Karpas-422 (cell line): ENCODE measurements around the gene PLAA. TPM values are rescaled to one million over a fixed set of nuclear protein-coding genes. Genes with fewer than 3 reads are reported as not detected.

ENCODE experiments used
- DNase-seq: peaks from one replicate; pipeline ENCODE4 v3.0.0-alpha.2; 2015
- H2AFZ ChIP-seq: fragments of 200-600 bp; sonication (generic); 2 replicates; pipeline ENCODE4 v1.6.1; 2014; ENCODE audit warnings: antibody characterized with exemption, low read length, mixed read lengths
- H3K27ac ChIP-seq: fragments of 200-600 bp; sonication (generic); 2 replicates; pipeline ENCODE4 v1.5.1; 2014; ENCODE audit warnings: mild to moderate bottlenecking, low read length, moderate library complexity
- H3K27me3 ChIP-seq: fragments of 200-600 bp; sonication (generic); 2 replicates; pipeline ENCODE4 v1.6.1; 2014; ENCODE audit warnings: low read length, mixed read lengths
- H3K36me3 ChIP-seq: fragments of 200-600 bp; sonication (generic); 2 replicates; pipeline ENCODE4 v1.6.1; 2014; ENCODE audit warnings: low read length, mixed read lengths; ENCODE audit not compliant: insufficient read depth
- H3K4me1 ChIP-seq: fragments of 200-600 bp; sonication (generic); 2 replicates; pipeline ENCODE4 v1.6.1; 2014; ENCODE audit warnings: mild to moderate bottlenecking, low read length, mixed read lengths
- H3K4me2 ChIP-seq: fragments of 200-600 bp; sonication (generic); 2 replicates; pipeline ENCODE4 v1.6.1; 2014; ENCODE audit warnings: low read length, low read depth, mild to moderate bottlenecking; ENCODE audit not compliant: poor library complexity, severe bottlenecking
- H3K4me3 ChIP-seq: fragments of 200-600 bp; sonication (generic); 2 replicates; pipeline ENCODE4 v1.5.1; 2014; ENCODE audit warnings: mild to moderate bottlenecking, antibody characterized with exemption, low read length, mixed read lengths
- H3K79me2 ChIP-seq: fragments of 200-600 bp; sonication (generic); 2 replicates; pipeline ENCODE4 v1.6.1; 2014; ENCODE audit warnings: mild to moderate bottlenecking, low read length, mixed read lengths
- H3K9ac ChIP-seq: fragments of 200-600 bp; sonication (generic); 2 replicates; pipeline ENCODE4 v1.6.0; 2014; ENCODE audit warnings: low read length
- H3K9me2 ChIP-seq: fragments of 200-600 bp; sonication (generic), shearing (Covaris generic); replicated peaks from 2 replicates; pipeline ENCODE4 v1.6.0; 2014; ENCODE audit warnings: mild to moderate bottlenecking, low read length, moderate library complexity; ENCODE audit not compliant: insufficient read depth
- H3K9me3 ChIP-seq: fragments of 300-700, 200-600 bp; sonication (generic); 2 replicates; pipeline ENCODE4 v1.6.1; 2014; ENCODE audit warnings: low read length, mixed read lengths
- H4K20me1 ChIP-seq: fragments of 200-600 bp; sonication (generic); 2 replicates; pipeline ENCODE4 v1.6.1; 2014; ENCODE audit warnings: mild to moderate bottlenecking, antibody characterized with exemption, low read length, low read depth; ENCODE audit not compliant: insufficient read depth
- total RNA-seq: library from RNA; depleted of rRNA; stranded (reverse); fragments of >200 nt; shearing (Covaris generic); gene quantifications from 2 replicates; pipeline ENCODE4 v1.2.3, GENCODE V29; 2014; ENCODE audit warnings: low replicate concordance

PLAA gene
- total RNA-seq, 1 experiment from 2014 or later, result 50.6 TPM

GRCh38 chr9:26956860-26957233 is 9.8 kb upstream of the PLAA start:
- Histone ChIP-seq H3K9ac (peak overlapping the region; percentile 93), H3K4me1 (peaks cover 33% of the 10 kb centered on the region), H2AFZ (no peak overlapping the region), H3K27me3 (no peaks in the 10 kb centered on the region), H3K36me3 (no peaks in the 10 kb centered on the region), H3K4me2 (peak overlapping the region; percentile 84), H3K27ac (peak overlapping the region; percentile 83), H3K9me2 (no peaks in the 10 kb centered on the region), H3K9me3 (no peaks in the 10 kb centered on the region), H3K4me3 (peak overlapping the region; percentile 90), H4K20me1 (no peaks in the 10 kb centered on the region), H3K79me2 (peaks cover 51% of the 10 kb centered on the region)
- no peak for DNase-seq

- Histone ChIP-seq H3K27me3 (no peaks in the 10 kb centered on the region), H3K9me3 (no peaks in the 10 kb centered on the region), H3K4me3 (peak within 1 kb of the TSS; percentile 90), H3K4me2 (peak within 1 kb of the TSS; percentile 84), H4K20me1 (no peaks in the 10 kb centered on the region), H3K27ac (peak within 1 kb of the TSS; percentile 83), H3K9ac (peak within 1 kb of the TSS; percentile 93), H2AFZ (peak within 1 kb of the TSS; percentile 71), H3K36me3 (no peaks in the 10 kb centered on the region), H3K79me2 (peaks cover 44% of the 10 kb centered on the region), H3K9me2 (no peaks in the 10 kb centered on the region), H3K4me1 (peaks cover 33% of the 10 kb centered on the region)
- DNase-seq, result peak; percentile 99
Measured at GRCh38 chr9:26955921-26956859, 9.1 kb upstream of the PLAA start, which contains the start of gene IFT74. IFT74 (plus strand) TSS chr9:26956412; CDS start chr9:26961968, 5,556 bp downstream.

- H3K9me2 ChIP-seq, result no peaks in the 10 kb centered on the region
Measured at GRCh38 chr9:26955222-26955903, 8.3 kb upstream of the PLAA start.

GRCh38 chr9:26954050-26954508 is 7.0 kb upstream of the PLAA start:
- Histone ChIP-seq H3K9ac (peak overlapping the region; percentile 93), H3K36me3 (no peaks in the 10 kb centered on the region), H3K79me2 (peaks cover 28% of the 10 kb centered on the region), H3K4me3 (peak overlapping the region; percentile 90), H3K4me1 (peaks cover 35% of the 10 kb centered on the region), H3K9me3 (no peaks in the 10 kb centered on the region), H2AFZ (peak overlapping the region; percentile 40), H3K27ac (peak overlapping the region; percentile 83), H4K20me1 (no peaks in the 10 kb centered on the region), H3K27me3 (no peaks in the 10 kb centered on the region), H3K4me2 (peak overlapping the region; percentile 84), H3K9me2 (no peaks in the 10 kb centered on the region)
- DNase-seq, result peak; percentile 75

More at GRCh38 chr9:26955222-26955903, 8.3 kb upstream of the PLAA start:
- Histone ChIP-seq H3K27me3 (no peaks in the 10 kb centered on the region), H3K36me3 (no peaks in the 10 kb centered on the region), H3K9ac (peak overlapping the region; percentile 93), H3K4me2 (peak overlapping the region; percentile 84), H2AFZ (peak overlapping the region; percentile 71), H3K27ac (peak overlapping the region; percentile 83), H3K9me3 (no peaks in the 10 kb centered on the region), H3K79me2 (peaks cover 40% of the 10 kb centered on the region), H4K20me1 (no peaks in the 10 kb centered on the region), H3K4me3 (peak overlapping the region; percentile 90), H3K4me1 (peaks cover 33% of the 10 kb centered on the region)
- peak; percentile 79 for DNase-seq

GRCh38 chr9:26951794-26952193 is 4.8 kb upstream of the PLAA start:
- Histone ChIP-seq H3K9me2 (no peaks in the 10 kb centered on the region), H3K79me2 (peaks cover 17% of the 10 kb centered on the region), H3K4me3 (no peak overlapping the region), H3K9me3 (no peaks in the 10 kb centered on the region), H3K4me2 (no peak overlapping the region), H2AFZ (no peak overlapping the region), H3K4me1 (peaks cover 33% of the 10 kb centered on the region), H3K36me3 (no peaks in the 10 kb centered on the region), H3K27me3 (no peaks in the 10 kb centered on the region), H3K27ac (no peak overlapping the region), H3K9ac (no peak overlapping the region), H4K20me1 (no peaks in the 10 kb centered on the region)
- no peak for DNase-seq

GRCh38 chr9:26950521-26950920 is 3.5 kb upstream of the PLAA start:
- Histone ChIP-seq H4K20me1 (no peaks in the 10 kb centered on the region; the same call in 1 of the 2 replicates), H3K27ac (no peak overlapping the region), H3K4me1 (peaks cover 33% of the 10 kb centered on the region), H2AFZ (no peak overlapping the region), H3K9me3 (no peaks in the 10 kb centered on the region), H3K9ac (no peak overlapping the region), H3K79me2 (peaks cover 25% of the 10 kb centered on the region), H3K4me3 (no peak overlapping the region), H3K27me3 (no peaks in the 10 kb centered on the region), H3K4me2 (no peak overlapping the region), H3K9me2 (no peaks in the 10 kb centered on the region), H3K36me3 (no peaks in the 10 kb centered on the region)
- DNase-seq, result no peak

- 0 out of 2 replicates have a peak overlapping the region, but pooled peaks have one; percentile 4 for H2AFZ ChIP-seq
Measured at GRCh38 chr9:26949637-26950069, 2.6 kb upstream of the PLAA start.

More at GRCh38 chr9:26949637-26950069, 2.6 kb upstream of the PLAA start:
- DNase-seq, result no peak
- Histone ChIP-seq H3K27me3 (no peaks in the 10 kb centered on the region), H3K9ac (no peak overlapping the region), H3K79me2 (peaks cover 34% of the 10 kb centered on the region), H3K36me3 (peaks cover under 1% of the 10 kb centered on the region; the same call in 1 of the 2 replicates), H3K4me1 (peaks cover 33% of the 10 kb centered on the region), H4K20me1 (peaks cover under 1% of the 10 kb centered on the region; the same call in 1 of the 2 replicates), H3K9me3 (no peaks in the 10 kb centered on the region), H3K9me2 (no peaks in the 10 kb centered on the region), H3K27ac (no peak overlapping the region), H3K4me3 (no peak overlapping the region), H3K4me2 (no peak overlapping the region)
